ENCODE data around the gene GAS7.
"Not testable (repeated sequence)": the region's sequence is repeated elsewhere in the genome, so short reads cannot be mapped to it uniquely, and the experiment has no call there.

Gene GAS7

DNA sequence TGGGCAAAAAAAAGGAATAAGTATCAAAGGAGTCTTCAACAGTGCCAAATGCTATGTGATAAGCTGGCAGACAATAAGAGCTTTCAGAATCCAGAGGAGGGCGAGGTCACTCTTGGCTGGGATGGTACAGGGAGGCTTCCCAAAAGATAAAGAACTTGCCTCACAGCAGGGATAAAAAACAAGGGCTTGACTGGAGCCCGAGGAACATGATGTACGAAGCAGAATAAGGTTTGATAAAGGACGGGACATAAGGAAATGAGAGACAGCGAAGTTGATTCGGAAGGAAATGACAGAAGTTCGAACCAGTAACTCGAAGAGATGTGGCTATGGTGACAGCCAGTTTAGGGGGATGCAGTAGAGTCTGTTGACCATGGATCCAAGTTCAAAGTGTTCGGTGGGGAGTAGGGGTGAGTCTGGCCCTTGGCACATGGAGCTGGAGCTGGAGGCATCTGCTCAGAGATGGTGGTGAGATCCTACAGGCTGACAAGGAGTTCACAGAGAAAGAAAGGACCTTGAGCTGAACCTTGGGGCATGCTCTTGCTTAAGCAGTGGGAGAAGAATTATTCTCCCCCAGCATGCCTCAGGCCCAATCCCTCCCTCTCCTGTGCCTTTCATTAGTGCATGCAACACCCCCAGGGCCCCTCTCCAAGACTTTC lies 155.7 kb downstream of the GAS7 start:
- no peak for DNase-seq

DNA sequence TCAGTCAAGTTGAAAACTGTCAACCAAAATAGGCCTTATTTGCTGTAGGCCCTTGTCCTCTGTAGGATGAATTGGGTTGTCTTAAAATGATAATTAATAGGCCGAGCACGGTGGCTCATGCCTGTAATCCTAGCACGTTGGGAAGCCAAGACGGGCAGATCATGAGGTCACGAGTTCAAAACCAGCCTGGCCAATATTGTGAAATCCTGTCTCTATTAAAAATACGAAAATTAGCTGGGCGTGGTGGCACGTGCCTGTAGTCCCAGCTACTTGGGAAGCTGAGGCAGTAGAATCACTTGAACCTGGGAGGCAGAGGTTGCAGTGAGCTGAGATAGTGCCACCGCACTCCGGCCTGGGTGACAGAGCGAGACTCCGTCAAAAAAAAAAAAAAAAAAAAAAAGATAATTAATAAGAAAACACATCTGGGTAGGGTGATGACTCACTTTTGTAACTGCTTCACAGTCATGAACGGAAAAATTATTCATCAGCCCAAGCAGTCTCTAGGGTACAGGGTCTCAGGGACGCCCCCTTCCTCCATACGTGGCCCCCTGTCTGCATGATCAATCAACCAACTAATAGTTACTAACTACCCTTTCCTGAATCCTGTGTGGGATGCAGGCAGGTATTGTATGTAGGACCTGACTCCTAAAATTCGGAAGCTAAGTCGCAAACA lies 156.4 kb downstream of the GAS7 start:
- DNase-seq = no peak

DNA sequence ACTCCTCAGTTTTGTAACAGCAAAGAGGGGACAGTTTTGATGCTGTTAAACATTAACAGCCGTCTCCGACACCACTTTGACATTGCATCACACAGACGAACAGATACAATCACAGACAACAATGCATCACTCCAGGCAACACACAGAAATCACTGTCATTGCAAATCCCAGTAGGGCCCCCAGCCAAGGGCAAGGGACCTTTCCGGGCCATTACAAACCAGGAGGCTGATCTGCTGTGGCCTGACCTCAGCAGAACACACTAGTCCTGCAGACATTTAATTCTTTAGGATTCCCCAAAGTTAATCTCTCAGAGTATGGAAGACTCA lies 157.2 kb downstream of the GAS7 start:
- DNase-seq = no peak

DNA sequence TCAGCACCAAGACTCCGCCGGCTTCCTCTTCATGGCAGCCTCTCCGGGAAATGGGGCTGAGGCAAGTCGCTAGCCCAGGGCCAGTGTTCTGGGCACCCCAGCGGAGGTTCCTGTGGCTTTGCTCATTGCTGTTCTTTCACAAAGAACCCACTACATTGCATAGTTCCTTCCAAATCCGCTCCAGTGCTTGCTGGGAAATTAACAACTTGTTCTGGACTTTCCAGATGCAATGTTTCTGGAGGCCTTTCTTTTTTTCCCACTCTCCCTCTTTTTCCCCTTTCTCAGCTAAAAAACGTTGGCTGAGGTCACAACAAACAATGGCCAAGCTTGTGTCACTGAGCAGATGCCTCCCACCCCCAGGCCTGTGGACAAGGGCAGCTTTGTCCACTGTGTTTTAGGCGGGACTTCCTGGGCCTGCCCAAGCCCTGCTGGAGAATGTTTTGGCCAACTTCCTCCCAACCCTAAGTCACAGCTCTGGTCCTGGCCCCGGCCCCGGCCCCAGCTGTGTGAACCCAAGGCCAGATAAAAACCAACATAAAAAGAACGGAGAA lies 161.8 kb downstream of the GAS7 start:
- no peak for DNase-seq

DNA sequence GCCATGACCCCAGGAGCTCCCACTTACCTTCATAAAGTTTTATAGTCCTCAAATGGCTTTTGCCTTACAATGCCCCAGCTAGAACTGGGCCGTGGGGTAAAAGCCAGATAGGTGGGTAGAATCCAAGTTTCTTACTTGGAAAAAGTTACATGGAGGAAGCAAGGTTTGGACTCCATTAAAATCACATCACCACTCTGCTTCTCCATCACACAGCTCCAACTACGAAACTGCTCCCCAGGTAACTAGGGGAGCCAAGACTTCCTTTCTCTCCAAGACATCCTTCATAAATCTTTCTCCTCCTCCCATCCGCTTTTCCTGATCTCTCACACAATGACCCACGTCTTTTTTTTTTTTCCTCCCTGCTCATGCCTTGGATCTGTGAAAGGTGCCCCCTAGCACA lies 162.5 kb downstream of the GAS7 start:
- DNase-seq = no peak

DNA sequence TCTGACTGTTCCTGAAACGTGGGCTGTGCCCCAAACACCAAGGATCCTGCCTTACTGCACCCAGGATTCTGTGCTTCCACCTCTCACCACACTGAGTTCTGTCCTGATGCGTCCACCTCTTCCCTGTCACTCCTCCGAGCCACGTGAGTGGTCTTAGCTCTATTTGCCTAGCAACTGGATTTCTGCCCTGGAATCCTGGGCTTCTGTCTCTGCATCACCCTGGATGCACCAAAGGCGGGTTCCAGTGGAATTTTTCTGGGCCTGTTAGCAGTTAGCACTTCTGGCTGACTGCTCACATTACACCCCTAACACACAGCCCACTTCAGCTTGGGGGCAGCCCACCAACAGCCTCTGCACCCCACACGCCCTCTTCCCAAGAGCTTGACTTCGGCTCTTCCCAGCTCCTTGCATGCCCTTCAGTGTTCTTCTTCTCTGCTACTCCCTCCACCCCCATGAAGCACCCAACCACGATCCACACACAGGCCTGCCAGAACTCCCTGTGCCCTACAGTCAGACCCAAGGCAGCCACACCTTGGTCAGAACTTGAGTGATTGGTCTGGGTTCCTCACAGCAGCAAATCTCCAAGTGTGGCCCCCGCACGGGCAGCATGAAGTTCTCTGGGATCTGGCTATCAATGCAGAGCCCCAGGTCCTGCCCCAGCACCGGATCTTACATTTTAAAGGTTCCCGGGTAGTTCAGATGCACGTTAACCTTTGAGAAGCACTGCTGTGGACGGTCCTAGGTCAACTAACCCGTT lies 163.5 kb downstream of the GAS7 start:
- no peak for DNase-seq

DNA sequence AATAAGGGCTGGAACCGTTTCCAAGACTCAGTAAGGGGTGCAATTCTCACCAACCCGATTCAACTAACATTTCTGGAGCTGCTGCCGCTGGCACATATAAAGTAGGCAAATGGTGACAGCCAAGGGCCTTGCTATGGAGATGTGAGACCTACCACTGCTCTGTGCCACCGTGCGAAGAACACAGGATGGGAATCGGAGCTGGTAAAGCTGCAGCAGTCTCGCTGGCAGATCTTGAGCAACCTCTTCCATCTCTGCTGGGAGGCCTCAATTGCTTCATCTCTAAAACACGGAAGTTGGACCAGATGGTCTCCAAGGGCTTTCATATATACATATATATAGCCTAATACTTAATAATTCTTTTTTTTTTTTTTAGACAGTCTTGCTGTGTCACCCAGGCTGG lies 164.4 kb downstream of the GAS7 start:
- DNase-seq = no peak

DNA sequence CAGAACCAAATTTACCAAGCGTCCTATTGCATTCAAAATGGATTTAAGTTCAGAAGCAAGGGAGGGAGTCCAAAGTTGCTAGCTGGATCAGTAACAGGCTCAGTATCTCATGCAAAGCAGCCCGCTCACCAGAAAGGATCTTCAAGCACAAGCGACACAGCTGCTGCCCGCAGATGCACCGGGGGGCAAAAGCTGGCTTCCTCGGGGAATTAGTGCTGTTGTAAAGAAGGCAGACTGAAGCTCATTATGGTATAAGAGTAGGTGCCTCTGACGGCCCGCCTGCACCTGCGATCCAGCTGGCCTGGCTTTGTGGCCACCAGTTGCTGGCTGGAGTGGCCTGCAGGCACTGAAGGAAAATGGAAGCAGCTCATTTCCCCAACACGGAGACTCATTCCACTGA lies 165.0 kb downstream of the GAS7 start:
- no peak for DNase-seq

DNA sequence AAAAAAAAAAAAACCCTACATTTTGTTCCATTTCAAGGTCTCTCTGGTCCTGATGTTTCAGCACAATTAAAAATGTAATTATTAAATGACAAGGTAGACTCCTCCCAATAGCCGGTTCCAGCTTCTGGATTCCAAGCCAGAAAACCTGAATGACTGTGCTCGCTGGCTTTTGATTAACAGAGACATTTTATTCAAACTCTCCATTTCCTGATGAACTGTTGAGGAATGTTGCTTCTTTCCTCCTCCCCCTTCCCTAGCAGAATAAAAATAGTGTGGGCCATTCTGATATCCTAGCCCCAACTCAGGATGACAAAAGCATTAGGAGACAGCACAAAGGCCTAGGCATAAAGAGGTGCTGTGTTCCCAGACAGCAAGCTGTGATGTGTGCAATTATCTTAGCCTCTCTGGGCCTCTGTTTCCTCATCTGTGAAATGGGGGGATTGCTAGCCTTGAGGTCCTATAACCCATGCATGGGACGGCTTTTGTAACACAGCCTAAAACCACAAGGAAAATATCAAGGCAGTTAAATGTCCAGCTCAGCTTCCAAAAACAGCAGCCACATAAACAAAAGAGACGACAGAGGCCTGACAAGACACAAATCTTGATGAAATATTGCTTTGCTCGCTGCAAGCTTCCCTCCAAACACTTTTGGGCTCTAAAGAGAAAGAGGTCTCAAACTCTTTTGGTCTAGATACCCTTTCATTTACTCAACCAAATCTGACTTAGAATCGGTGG lies 166.1 kb downstream of the GAS7 start:
- no peak for DNase-seq

DNA sequence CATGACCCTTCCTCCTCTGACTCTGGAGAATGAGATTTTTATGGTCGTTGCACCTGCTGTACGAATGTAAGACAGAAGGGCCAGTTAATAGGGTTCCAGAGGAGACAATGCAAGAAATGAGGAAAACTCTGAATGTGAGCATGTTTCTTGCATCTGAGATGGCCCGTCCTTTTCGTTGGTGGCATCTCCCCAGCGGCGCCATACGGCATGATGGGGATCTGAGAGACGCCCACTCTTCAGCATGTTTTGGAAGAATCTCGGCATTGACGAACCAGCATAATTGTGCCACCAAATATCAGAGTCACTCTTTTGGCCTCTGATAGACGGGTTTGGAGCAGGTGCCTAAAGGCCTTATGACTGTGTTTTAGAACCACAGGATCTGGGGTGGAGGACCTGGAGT lies 166.8 kb downstream of the GAS7 start:
- no peak for DNase-seq

DNA sequence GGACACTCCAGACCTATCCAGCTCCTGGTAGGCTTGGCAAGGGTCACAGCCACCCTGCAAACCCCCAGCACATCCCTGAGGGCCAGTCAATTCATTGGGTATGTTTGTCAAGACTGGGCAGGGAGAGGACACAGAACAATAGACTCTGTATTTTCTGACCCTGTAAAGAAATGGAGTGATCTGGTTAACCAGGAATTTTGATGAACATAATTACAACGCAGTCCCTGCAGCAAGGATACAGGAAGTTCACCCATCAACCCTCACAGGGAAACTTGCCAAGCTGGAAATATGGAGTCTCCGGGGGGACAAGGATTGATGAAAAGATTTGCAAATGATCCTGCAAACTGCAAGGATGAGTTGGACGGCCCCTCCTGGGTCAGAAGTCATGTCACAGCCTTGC lies 167.3 kb downstream of the GAS7 start:
- no peak for DNase-seq

DNA sequence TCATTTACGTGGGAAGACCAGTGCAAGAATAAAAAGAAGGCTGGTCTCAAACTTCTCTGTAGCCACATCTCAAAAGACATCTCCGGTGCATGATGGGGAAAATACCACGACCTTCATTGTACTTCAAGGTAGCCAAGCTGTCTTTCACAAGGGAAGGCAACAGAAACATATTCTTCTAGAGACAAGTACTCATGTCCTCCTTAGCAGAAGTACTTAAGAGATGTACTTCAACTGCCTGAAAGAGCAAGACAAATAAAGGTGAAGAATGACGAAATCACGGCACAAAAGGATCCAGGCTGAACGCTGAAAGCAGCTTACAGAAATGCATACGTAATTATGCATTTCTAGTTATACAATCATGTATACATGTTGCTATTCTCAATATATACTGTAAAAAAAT lies 169.3 kb downstream of the GAS7 start:
- no peak for DNase-seq

DNA sequence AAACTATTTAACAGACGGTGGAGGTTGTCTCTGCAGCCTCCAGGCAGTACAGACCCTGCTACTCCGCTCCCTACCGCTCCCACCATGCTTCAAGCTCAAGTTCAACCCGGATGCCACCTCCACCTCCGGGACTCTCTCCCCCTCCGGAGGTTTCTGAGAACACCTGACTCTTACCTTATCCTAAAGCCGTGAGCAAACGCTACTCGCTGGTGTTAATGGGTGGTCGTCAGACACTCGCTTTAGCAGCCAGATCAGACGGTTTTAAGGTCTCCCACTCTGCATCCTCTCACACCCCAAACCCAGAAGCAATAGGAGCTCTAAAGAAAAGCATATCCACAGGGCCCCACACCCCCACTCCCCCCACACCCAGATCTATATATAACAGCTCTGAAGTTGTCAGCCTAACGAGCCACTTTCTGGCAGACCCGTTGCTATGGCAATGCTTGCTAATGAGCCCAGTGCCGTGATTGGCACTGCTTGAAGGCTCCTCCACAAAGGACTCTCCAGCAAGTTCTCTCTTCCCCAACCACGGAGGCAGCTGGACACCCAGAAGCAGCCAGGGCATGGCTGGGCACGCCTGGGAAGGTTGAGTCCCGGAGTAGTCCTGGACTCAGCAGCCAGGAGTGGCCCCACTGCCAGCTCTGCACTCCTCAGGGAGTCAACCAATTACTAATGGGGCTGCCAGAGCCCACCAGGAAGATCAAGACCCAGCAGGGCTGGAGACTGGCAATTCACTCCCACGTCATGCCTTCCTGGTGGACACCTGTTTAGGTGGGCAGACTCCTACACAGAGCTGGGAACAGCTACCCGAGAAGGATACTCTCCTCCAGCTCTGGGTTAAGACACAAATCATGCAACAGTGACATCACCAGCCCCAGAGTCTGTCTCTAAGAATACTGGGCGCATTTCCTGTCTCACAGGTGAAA lies 172.2 kb downstream of the GAS7 start:
- no peak for DNase-seq

DNA sequence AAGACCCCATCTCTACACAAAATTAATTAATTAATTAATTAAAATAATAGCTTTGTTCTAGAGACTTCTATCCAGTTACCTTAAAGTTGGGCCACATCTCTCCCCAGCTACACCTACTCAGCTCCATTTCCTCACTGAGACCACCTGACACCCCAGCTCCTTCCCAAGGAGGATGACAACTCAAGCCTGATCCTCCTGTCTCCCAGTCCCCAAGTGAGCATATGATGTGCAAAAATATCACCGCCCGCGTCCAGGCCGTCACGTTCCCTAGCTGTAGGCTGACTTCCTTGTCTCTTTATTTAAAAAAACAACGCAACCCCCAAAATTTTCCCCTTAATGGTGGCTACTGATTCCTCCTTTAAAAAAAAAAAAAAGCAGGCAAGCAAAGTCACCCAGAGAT lies 173.2 kb downstream of the GAS7 start:
- DNase-seq = no peak

DNA sequence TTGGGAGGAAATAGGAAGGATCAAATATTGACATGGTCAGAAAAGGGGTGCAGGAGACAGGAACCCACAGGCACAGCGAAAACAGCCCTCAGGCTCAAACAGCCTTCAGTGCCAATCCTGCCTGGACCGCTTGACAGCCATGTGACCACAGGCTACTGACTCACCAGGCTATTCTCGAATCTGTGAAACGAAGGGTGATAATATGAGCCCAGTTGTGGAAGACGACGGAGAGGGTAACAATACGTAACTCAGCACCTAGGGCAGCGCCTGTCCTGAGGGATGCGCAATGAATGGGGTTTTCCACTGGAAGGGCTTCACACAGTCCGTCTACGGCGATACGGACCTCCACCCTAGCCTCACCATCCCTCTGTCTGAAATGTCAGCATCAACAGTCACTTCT lies 176.0 kb downstream of the GAS7 start:
- DNase-seq = no peak

DNA sequence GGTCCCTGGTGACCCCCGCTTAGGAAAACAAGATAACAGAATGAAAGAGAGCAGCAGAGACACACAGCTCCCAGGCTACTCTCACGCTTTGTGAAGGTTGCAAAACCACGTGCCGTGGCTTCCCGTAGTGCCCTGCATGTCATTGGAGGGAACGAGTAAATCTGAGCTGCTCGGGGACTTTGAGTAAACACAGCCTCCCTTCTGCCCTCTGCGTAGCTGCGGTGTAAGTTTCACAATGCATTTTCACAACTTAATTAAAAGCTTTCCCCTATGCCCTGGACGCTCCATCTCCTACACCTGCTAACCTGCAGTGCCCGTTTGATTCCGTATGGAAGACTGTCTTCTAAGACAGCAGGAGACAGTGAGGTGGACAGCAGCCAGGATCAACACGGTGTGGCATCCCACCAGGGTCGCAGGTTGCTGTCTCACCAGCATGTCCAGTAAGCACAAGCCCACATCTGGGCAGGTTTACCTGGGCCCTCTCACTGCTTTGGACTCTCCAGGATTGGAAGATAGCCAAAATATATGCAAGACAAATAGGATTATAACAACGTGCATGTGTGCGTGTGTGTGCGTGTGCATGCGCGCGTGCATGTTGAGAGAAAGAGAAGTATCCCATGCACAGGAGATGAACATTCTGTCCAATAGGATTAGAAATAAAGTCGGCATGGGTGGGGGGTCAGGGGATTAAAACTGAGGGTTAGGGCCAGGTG lies 177.0 kb downstream of the GAS7 start:
- DNase-seq = no peak

DNA sequence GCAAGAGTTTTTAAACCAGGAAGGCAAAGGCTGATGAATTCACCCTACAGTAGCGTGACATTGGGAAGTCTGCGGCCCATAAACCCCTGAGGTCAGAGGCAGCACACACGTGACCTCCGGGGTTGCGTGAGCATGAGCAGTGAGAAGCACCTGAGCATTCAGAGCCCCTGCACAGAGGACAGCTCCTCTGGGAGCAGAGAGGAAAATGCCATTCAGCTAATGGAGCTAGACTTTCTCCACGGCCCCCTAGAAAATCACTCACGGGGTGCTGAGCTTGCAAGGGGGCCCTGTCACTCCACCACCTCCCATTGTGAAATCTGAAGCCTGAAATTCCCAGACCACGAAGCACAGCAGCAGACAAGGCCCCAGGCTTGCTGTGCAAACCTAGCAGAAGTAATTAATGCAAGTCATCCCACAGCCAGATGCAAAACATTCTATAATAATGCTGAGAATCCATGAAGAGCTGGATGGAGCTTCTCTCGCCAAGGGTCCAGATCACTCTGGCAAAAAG lies 178.4 kb downstream of the GAS7 start:
- DNase-seq = no peak

DNA sequence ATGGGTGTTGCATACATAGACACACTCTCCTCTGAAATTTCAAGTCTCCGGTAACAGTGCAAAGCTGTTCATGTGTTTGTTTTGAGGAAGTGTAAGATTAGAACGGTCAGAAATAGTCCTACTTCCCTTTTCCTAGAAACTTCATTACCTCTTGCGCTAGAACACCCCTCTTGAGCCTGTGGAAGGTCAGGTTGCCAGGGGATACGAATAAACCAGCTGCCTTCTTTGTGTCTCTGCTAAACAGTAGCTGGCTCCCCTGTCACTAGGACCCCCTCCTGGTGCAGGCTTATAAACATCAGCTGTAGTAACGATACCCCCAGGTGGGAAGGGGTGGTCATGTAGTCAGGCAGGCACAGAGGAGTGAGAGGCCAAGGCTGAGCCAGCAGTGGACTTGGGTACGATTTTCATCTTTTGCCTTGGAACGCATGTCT lies 179.9 kb downstream of the GAS7 start:
- DNase-seq = no peak

DNA sequence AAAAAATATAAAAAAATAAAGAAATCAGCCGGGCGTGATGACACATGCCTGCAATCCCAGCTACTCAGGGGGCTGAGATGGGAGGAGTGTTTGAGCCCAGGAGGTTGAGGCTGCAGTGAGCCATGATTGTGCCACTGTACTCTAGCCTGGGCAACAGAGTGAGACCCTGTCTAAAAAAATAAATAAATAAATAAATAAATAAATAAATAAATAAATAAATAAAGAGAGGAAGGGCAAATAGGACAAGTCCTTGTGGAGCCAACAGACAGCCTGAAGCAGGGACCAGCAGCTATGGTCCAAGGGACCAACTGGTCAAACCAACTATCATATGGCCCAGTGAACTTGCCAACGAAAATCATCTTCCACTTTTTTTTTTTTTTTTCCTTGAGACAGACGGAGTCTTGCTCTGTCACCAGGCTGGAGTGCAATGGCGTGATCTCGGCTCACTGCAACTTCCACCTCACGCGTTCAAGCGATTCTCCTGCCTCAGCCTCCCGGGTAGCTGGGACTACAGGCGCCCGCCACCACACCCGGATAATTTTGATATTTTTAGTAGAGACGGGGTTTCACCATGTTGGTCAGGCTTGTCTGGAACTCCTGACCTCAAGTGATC lies 181.3 kb downstream of the GAS7 start:
- DNase-seq = not testable (repeated sequence)

DNA sequence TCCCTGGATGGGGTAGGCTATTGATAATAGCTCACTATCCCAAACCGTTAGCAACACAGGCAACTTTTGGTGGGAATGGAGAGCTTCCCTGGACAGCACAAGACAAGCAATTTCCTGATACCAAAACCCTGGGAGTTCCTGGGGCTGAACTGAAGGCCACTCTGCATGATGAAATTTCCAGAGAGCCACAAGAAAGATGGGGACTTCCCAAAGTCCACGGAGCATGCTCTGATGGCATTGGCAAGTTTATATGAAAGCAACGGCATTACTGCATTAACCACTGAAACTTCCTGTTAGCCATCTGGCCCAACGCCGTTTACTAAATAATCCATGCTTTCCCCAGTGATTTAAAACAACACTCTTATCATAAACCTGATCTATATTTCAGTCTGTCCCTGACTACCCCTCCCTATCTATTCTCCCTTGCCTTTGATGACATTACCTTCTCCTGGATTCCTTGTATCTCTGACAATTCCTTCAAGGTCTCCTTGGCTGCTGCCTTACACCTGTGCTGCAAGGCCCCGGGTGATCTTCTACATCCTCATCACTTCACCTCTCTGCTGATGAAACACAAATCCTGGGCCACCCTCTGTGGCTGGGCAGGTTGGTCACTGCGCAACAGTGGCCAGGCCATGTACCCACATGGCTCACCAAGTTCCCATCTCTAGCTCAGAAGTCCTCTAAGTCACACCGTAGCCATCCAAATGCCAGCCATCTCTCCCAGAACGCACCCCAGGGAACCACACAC lies 184.9 kb downstream of the GAS7 start:
- no peak for DNase-seq
